GM10266 (cell line): ENCODE measurements around the gene EEF1A2.

Experiments
- DNase-seq: peaks from one replicate; pipeline ENCODE4 v3.0.0; 2012; ENCODE audit errors: extremely low spot score
- CTCF ChIP-seq: IDR thresholded peaks from 2 replicates; pipeline ENCODE4 v1.5.1; 2012; ENCODE audit warnings: mild to moderate bottlenecking, low read depth; ENCODE audit not compliant: control insufficient read depth, insufficient read depth; ENCODE audit errors: missing control alignments

EEF1A2 gene

GRCh38 chr20:63469713-63470101 is 29.2 kb downstream of the EEF1A2 start:
- DNase-seq, result no peak
- no peak for TF ChIP-seq CTCF

- no peak for DNase-seq
- no peak for TF ChIP-seq CTCF
Observed at GRCh38 chr20:63469019-63469712, 29.7 kb downstream of the EEF1A2 start.

- DNase-seq, result no peak
- no peak for TF ChIP-seq CTCF
Observed at GRCh38 chr20:63468421-63468820, 30.5 kb downstream of the EEF1A2 start.

- no peak for DNase-seq
- TF ChIP-seq CTCF, result no peak
Observed at GRCh38 chr20:63467294-63468083, 31.4 kb downstream of the EEF1A2 start.

GRCh38 chr20:63466861-63467260 is 32.0 kb downstream of the EEF1A2 start:
- no peak for DNase-seq

GRCh38 chr20:63466250-63466825 is 32.5 kb downstream of the EEF1A2 start:
- no peak for DNase-seq
- TF ChIP-seq CTCF, result no peak

More at GRCh38 chr20:63466861-63467260, 32.0 kb downstream of the EEF1A2 start:
- TF ChIP-seq CTCF, result no peak
